ENCODE data around the gene BMP8A. TPM values are rescaled to one million over a fixed set of nuclear protein-coding genes. Genes with fewer than 3 reads are reported as not detected.
"Not testable (repeated sequence)": the region's sequence is repeated elsewhere in the genome, so short reads cannot be mapped to it uniquely, and the experiment has no call there.

The BMP8A gene
- total RNA-seq, 2 experiments from 2014 or later = 0.22 to 0.36 TPM

GRCh38 chr1:39488012-39488545, 3.4 kb upstream of the BMP8A start:
- peaks cover 7% of the 10 kb centered on the region for H3K4me1 Mint-ChIP-seq (ENCODE audit: low read depth)
- no peak for ATAC-seq
- H3K36me3 Mint-ChIP-seq (ENCODE audit: low read depth) = peaks cover 11% of the 10 kb centered on the region
- no peak for DNase-seq
- peaks cover 15% of the 10 kb centered on the region for H3K27me3 Mint-ChIP-seq
- no peaks in the 10 kb centered on the region for H3K9me3 Mint-ChIP-seq
- intact Hi-C loops (cut with micrococcal nuclease) = no loop called here
- ChIA-PET POLR2A (interaction anchor here (0.6 to 1.3 kb wide), 2 partner anchors 11 to 88 kb away, joined by 3 to 4 read pairs; no protein-coding TSS in a partner anchor), CTCF (interaction anchor here (1.7 to 3.4 kb wide), 2 partner anchors 51 to 389 kb away, joined by 5 to 12 read pairs; no protein-coding TSS in a partner anchor)
- no peak for TF ChIP-seq CTCF (IDR thresholded peaks at IDR 0.05)
- no peak overlapping the region for H3K4me3 Mint-ChIP-seq
- H3K27ac Mint-ChIP-seq = no peak overlapping the region

DNA sequence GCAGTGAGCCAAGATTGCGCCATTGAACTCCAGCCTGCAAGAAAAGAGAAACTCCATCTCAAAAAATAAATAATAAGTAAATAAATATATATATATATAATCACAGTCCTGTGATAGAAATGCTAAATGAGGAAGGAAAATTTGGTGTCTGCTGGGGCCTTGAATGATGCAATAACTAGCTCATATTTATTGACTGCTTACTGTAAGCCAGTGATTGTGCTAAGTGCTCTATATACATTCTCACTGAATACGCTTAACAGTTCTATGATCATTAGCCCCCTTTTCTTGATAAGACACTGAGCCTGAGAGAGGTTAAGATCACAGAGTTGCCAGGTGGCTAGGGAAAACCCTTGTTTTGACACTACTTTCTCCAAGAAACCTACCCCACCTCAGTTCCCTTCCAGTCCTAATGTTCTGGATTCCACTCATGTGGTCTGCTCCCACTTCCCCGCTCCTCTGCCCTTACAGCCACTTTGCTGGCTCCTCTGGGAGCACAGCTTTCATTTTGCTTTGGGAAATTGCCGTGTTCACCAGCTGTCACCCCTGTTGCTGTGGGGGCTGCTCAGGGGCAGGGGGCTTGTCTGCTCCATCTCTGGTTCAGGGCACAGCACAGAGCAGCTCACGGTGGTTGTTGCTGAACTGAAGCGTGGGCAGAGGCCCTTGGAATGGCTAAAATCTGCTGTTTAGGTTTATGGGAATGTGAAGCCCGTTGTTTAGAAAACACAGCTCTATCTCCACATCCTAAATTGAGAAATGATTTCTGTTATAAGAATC, 2.5 kb upstream of the BMP8A start:
- no peak for DNase-seq
- H3K27ac Mint-ChIP-seq = no peak overlapping the region
- H3K4me1 Mint-ChIP-seq (ENCODE audit: low read depth) = peaks cover 7% of the 10 kb centered on the region
- H3K4me3 Mint-ChIP-seq = no peak overlapping the region
- intact Hi-C loops (cut with micrococcal nuclease) = no loop called here
- POLR2A ChIA-PET = interaction anchor here (0.6 to 1.3 kb wide), 3 partner anchors 50 to 101 kb away, joined by 3 to 4 read pairs (median 3); no protein-coding TSS in a partner anchor
- peaks cover 23% of the 10 kb centered on the region for H3K27me3 Mint-ChIP-seq
- no peaks in the 10 kb centered on the region for H3K9me3 Mint-ChIP-seq
- no peak for ATAC-seq
- CTCF ChIA-PET = interaction anchor here (1.7 to 3.4 kb wide), 2 partner anchors 50 to 389 kb away, joined by 5 to 12 read pairs; no protein-coding TSS in a partner anchor
- no peak for TF ChIP-seq CTCF (IDR thresholded peaks at IDR 0.05)
- H3K36me3 Mint-ChIP-seq (ENCODE audit: low read depth) = peaks cover 10% of the 10 kb centered on the region

- H3K4me3 Mint-ChIP-seq = no peak overlapping the region
- POLR2A ChIA-PET = interaction anchor here (0.6 kb wide), 2 partner anchors 49 to 100 kb away, joined by 3 read pairs; no protein-coding TSS in a partner anchor
- H3K36me3 Mint-ChIP-seq (ENCODE audit: low read depth) = peaks cover 10% of the 10 kb centered on the region
- no peak for TF ChIP-seq CTCF (IDR thresholded peaks at IDR 0.05)
- CTCF ChIA-PET = interaction anchor here (1.4 to 3.4 kb wide), 3 partner anchors 20 to 390 kb away, joined by 3 to 12 read pairs (median 5); no protein-coding TSS in a partner anchor
- H3K4me1 Mint-ChIP-seq (ENCODE audit: low read depth) = peaks cover 7% of the 10 kb centered on the region
- intact Hi-C loops (cut with micrococcal nuclease) = no loop called here
- no peaks in the 10 kb centered on the region for H3K9me3 Mint-ChIP-seq
- H3K27ac Mint-ChIP-seq = no peak overlapping the region
- H3K27me3 Mint-ChIP-seq = peaks cover 29% of the 10 kb centered on the region
- ATAC-seq (no peak), DNase-seq (no peak)
Observed at GRCh38 chr1:39489567-39490239, 1.7 kb upstream of the BMP8A start.

GRCh38 chr1:39490596-39491145, 765 bp upstream of the BMP8A start:
- peaks cover 7% of the 10 kb centered on the region for H3K4me1 Mint-ChIP-seq (ENCODE audit: low read depth)
- POLR2A ChIA-PET = no interaction called here
- intact Hi-C loops (cut with micrococcal nuclease) = no loop called here

GRCh38 chr1:39492118-39493042, 944 bp downstream of the BMP8A start:
- intact Hi-C loops (cut with micrococcal nuclease); H3K27ac Mint-ChIP-seq; DNase-seq; POLR2A ChIA-PET; ATAC-seq; H3K9me3 Mint-ChIP-seq; H3K36me3 Mint-ChIP-seq (ENCODE audit: low read depth); H3K4me1 Mint-ChIP-seq (ENCODE audit: low read depth): not testable (repeated sequence)
- peak overlapping the region; percentile 52 for H3K4me3 Mint-ChIP-seq
- H3K27me3 Mint-ChIP-seq = peaks cover 33% of the 10 kb centered on the region
- CTCF ChIA-PET = interaction anchor here (1.1 kb wide), 1 partner anchor 46 kb away, joined by 3 read pairs; no protein-coding TSS in a partner anchor

More at GRCh38 chr1:39490596-39491145, 765 bp upstream of the BMP8A start:
- TF ChIP-seq CTCF (IDR thresholded peaks at IDR 0.05) = no peak
- H3K36me3 Mint-ChIP-seq (ENCODE audit: low read depth) = peaks cover 3% of the 10 kb centered on the region
- peak overlapping the region; percentile 46 for H3K4me3 Mint-ChIP-seq
- H3K9me3 Mint-ChIP-seq = no peaks in the 10 kb centered on the region
- CTCF ChIA-PET = interaction anchor here (1.4 kb wide), 1 partner anchor 21 kb away, joined by 3 read pairs; no protein-coding TSS in a partner anchor
- peaks cover 29% of the 10 kb centered on the region for H3K27me3 Mint-ChIP-seq
- H3K27ac Mint-ChIP-seq = no peak overlapping the region
- DNase-seq (peak; percentile 21), ATAC-seq (peak; percentile 5)

DNA sequence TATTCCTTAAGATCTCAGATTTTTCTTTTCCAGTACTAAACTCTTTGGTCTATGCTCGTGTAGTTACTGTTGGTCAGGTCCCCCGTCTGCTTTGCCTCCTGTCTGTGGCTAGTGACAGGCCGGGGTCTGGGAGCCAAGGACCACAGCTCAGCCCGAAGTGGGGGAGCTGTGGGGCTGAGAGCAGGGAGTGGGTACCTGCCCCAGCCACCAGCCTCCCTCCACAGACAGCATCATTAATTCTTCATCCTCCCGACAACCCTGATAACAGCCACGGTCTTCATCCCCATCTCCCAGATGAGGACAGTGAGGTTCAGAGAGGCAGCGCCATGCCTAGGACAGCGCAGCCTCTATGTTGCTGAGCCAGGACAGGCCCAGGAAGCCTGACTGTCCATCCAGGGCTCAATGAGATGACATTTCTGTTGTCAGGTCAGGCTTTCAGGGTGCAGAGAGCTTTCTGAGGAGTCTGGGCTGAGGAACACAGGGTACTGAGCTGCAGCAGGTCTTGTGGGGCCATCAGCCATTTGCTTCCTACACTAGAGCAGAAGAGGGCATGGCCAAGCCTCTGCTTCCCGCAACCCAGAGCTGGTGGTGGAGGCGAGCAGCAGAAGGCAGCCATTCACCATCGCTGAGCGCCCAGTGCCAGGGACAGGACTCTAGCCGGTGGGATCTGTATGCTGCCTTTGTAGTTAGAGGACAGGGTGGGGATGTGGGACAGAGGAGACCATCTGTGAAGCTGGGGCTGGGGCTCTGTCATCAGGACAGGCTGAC, 1.8 kb downstream of the BMP8A start:
- H3K36me3 Mint-ChIP-seq (ENCODE audit: low read depth); CTCF ChIA-PET; H3K9me3 Mint-ChIP-seq; POLR2A ChIA-PET; intact Hi-C loops (cut with micrococcal nuclease); H3K4me1 Mint-ChIP-seq (ENCODE audit: low read depth); H3K27ac Mint-ChIP-seq; ATAC-seq; DNase-seq: not testable (repeated sequence)
- Mint-ChIP-seq H3K27me3 (peaks cover 35% of the 10 kb centered on the region), H3K4me3 (peak overlapping the region; percentile 52)

All from activated CD8-positive, alpha-beta T cell treated with anti-CD3 and anti-CD28 coated beads for 36 hours (primary cell).